Measurements from ENCODE around the gene RAB3A.

DNA sequence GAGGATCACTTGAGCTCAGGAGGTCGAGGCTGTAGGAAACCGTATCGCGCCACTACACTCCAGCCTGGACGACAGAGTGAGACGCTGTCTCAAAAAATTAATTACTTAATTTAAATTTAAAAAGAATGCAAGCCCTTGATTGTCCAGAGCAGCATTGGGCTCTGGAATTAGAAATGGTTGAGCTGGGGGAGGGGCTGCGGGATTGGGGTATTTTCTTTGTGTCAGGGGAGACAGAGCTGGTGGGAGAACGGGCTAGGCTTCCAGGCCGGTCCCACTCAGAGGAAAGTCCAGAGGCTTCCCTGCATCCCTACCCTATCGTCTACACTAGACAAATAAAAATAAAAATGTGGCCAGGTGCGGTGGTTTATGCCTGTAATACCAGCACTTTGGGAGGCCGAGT, 2.2 kb upstream of the RAB3A start:
- TF ChIP-seq, protein P1, sequence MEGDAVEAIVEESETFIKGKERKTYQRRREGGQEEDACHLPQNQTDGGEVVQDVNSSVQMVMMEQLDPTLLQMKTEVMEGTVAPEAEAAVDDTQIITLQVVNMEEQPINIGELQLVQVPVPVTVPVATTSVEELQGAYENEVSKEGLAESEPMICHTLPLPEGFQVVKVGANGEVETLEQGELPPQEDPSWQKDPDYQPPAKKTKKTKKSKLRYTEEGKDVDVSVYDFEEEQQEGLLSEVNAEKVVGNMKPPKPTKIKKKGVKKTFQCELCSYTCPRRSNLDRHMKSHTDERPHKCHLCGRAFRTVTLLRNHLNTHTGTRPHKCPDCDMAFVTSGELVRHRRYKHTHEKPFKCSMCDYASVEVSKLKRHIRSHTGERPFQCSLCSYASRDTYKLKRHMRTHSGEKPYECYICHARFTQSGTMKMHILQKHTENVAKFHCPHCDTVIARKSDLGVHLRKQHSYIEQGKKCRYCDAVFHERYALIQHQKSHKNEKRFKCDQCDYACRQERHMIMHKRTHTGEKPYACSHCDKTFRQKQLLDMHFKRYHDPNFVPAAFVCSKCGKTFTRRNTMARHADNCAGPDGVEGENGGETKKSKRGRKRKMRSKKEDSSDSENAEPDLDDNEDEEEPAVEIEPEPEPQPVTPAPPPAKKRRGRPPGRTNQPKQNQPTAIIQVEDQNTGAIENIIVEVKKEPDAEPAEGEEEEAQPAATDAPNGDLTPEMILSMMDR (IDR thresholded peaks at IDR 0.05; ENCODE audit: borderline replicate concordance, extremely low read depth, low read length, poor library complexity, severe bottlenecking): no peak
- TF ChIP-seq EZH2 (IDR thresholded peaks at IDR 0.05; ENCODE audit: borderline replicate concordance, low read depth, low read length, severe bottlenecking): no peak
